GM12878 (cell line): Measurements from ENCODE around the gene ADAMTS18. TPM values are rescaled to one million over a fixed set of nuclear protein-coding genes. Genes with fewer than 3 reads are reported as not detected.

Source experiments
- ATAC-seq: fragments of 200-7000 bp; cut with Tn5 transposase; 3 replicates; pipeline ENCODE4 v1.9.1; 2020; ENCODE audit warnings: mild to moderate bottlenecking, moderate library complexity
- BruUV-seq: library from RNA; stranded (reverse); fragments of 400-500 nt; replicated peaks from 2 replicates; lab custom pipeline; 2021; lab: Mats Ljungman, UMichigan
- CTCF ChIA-PET: fragments of 300-600 bp; sonication (Branson Sonifier 250); formaldehyde crosslinking; extraction: SDS; loops from one replicate; lab custom pipeline; 2021; ENCODE audit warnings: inconsistent platforms; lab: Yijun Ruan, JAX
- POLR2A ChIA-PET: fragments of 350-600 bp; formaldehyde crosslinking; extraction: SDS; loops from one replicate; lab custom pipeline; 2021; ENCODE audit warnings: inconsistent platforms; lab: Charles Lee
- RAD21 ChIA-PET: fragments of 300-600 bp; sonication (Branson Sonifier 250); formaldehyde crosslinking; loops from one replicate; lab custom pipeline; 2023; ENCODE audit warnings: antibody characterized with exemption; ENCODE audit not compliant: unreplicated experiment; lab: Charles Lee
- SMC1A ChIA-PET: fragments of 300-600 bp; sonication (Branson Sonifier 250); formaldehyde crosslinking; loops from one replicate; lab custom pipeline; 2023; ENCODE audit not compliant: unreplicated experiment, uncharacterized antibody; lab: Charles Lee
- DNase-seq: peaks from one replicate; pipeline ENCODE4 v3.0.0-alpha.2; 2011; ENCODE audit warnings: low read depth, low spot score
- FAIRE-seq: peaks from 3 replicates; lab custom pipeline; 2011; peaks lifted over from hg19 to GRCh38; lab: Jason Lieb, UNC
- H2AFZ ChIP-seq: 2 replicates; pipeline ENCODE4 v1.6.0; 2011; ENCODE audit warnings: low read depth, low read length, control low read depth; ENCODE audit not compliant: control insufficient read depth
- H3K27ac ChIP-seq: 2 replicates; pipeline ENCODE4 v1.5.1; 2011; ENCODE audit warnings: control low read depth; ENCODE audit not compliant: control insufficient read depth, insufficient read depth
- H3K27me3 ChIP-seq, 2 experiments: replicated peaks in 1 of 2; 2 replicates each; pipeline versions ENCODE4 v1.6.0 to v1.6.1; 2011; ENCODE audit warnings: low read length in 1 of 2; ENCODE audit not compliant: control insufficient read depth in 2 of 2, insufficient read depth in 2 of 2
- H3K36me3 ChIP-seq, 2 experiments: 2 replicates each; pipeline ENCODE4 v1.5.1; 2011; ENCODE audit warnings: low read length in 1 of 2; ENCODE audit not compliant: control insufficient read depth in 2 of 2, insufficient read depth in 2 of 2
- H3K4me1 ChIP-seq: 2 replicates; pipeline ENCODE4 v1.6.1; 2011; ENCODE audit warnings: mild to moderate bottlenecking, low read length, moderate library complexity, mixed read lengths; ENCODE audit not compliant: control insufficient read depth, insufficient read depth
- H3K4me2 ChIP-seq: 2 replicates; pipeline ENCODE4 v1.6.0; 2011; ENCODE audit warnings: control low read depth; ENCODE audit not compliant: control insufficient read depth, insufficient read depth
- H3K4me3 ChIP-seq: fragments of 200-600 bp; sonication (generic); 2 replicates; pipeline ENCODE4 v1.5.1; 2016
- H3K79me2 ChIP-seq: 2 replicates; pipeline ENCODE4 v1.6.0; 2011; ENCODE audit warnings: low read length; ENCODE audit not compliant: control insufficient read depth, insufficient read depth
- H3K9ac ChIP-seq: 2 replicates; pipeline ENCODE4 v1.8.0; 2011; ENCODE audit warnings: low read length, control low read depth, mixed read lengths; ENCODE audit not compliant: control insufficient read depth, insufficient read depth
- H3K9me3 ChIP-seq: replicated peaks from 3 replicates; pipeline ENCODE4 v1.5.1; 2011; ENCODE audit warnings: mild to moderate bottlenecking, low read length; ENCODE audit not compliant: control insufficient read depth, insufficient read depth
- H4K20me1 ChIP-seq: 2 replicates; pipeline ENCODE4 v1.6.0; 2011; ENCODE audit not compliant: control insufficient read depth, insufficient read depth
- ATF7 ChIP-seq: fragments of 450-650 bp; IDR thresholded peaks from 2 replicates; pipeline ENCODE4 v1.6.1; 2016; ENCODE audit warnings: low read depth, mild to moderate bottlenecking
- EED ChIP-seq: sonication (generic); IDR thresholded peaks from 2 replicates; pipeline ENCODE4 v1.6.1; 2016; ENCODE audit warnings: antibody characterized with exemption, low read depth
- IKZF2 ChIP-seq, 2 experiments: fragments of 450-650 bp; IDR thresholded peaks; 2 replicates each; pipeline ENCODE4 v1.6.1; 2017; ENCODE audit warnings: mild to moderate bottlenecking in 2 of 2, moderate library complexity in 2 of 2
- LARP7 ChIP-seq: fragments of 450-650 bp; IDR thresholded peaks from 2 replicates; pipeline ENCODE4 v1.6.1; 2017; ENCODE audit warnings: mild to moderate bottlenecking
- MTA2 ChIP-seq: fragments of 450-650 bp; IDR thresholded peaks from 2 replicates; pipeline ENCODE4 v1.6.1; 2016; ENCODE audit warnings: low read depth, mild to moderate bottlenecking, moderate library complexity
- NBN ChIP-seq: fragments of 450-650 bp; IDR thresholded peaks from 2 replicates; pipeline ENCODE4 v1.6.1; 2016
- REST ChIP-seq: IDR thresholded peaks from 2 replicates; pipeline ENCODE4 v1.6.1; 2012; ENCODE audit warnings: mild to moderate bottlenecking, low read depth, low read length
- SREBF1 ChIP-seq: IDR thresholded peaks from 2 replicates; pipeline ENCODE4 v1.6.1; 2012; ENCODE audit warnings: mild to moderate bottlenecking, low read length
- STAT3 ChIP-seq: IDR thresholded peaks from 2 replicates; pipeline ENCODE4 v1.6.1; 2011; ENCODE audit warnings: low read depth, low read length, improper control_type of control experiment
- TARDBP ChIP-seq: IDR thresholded peaks from 2 replicates; pipeline ENCODE4 v1.6.1; 2016; ENCODE audit warnings: borderline replicate concordance
- ZBED1 ChIP-seq: IDR thresholded peaks from 2 replicates; pipeline ENCODE4 v1.6.1; 2016; ENCODE audit warnings: borderline replicate concordance
- ZNF207 ChIP-seq: fragments of 450-650 bp; IDR thresholded peaks from 2 replicates; pipeline ENCODE4 v1.6.1; 2014; ENCODE audit warnings: antibody characterized with exemption, mild to moderate bottlenecking, borderline replicate concordance
- ZNF217 ChIP-seq: fragments of 450-650 bp; IDR thresholded peaks from 2 replicates; pipeline ENCODE4 v1.6.1; 2017; ENCODE audit warnings: antibody characterized with exemption, mild to moderate bottlenecking
- in situ Hi-C: fragments of 300-500 bp; cut with MboI; formaldehyde crosslinking; loops from 9 replicates; pipeline ENCODE4 v1.14.3; 2018; ENCODE audit warnings: mixed read lengths
- intact Hi-C: fragments of 100-400 bp; cut with micrococcal nuclease; formaldehyde crosslinking; loops from one replicate; pipeline ENCODE4 v1.14.2; 2022; ENCODE audit not compliant: unreplicated experiment
- polyA plus RNA-seq, 11 experiments: library from polyadenylated mRNA; depleted of rRNA in 4 of 11; unstranded in 6 of 11; stranded (reverse) in 5 of 11; fragments of >200 nt; fragmentation: Nextera tagmentation in 4 of 11; fragmentation: Illumina TruSeq in 1 of 11; extraction: Ambion mirVana in 4 of 11; extraction: Trizol in 1 of 11; gene quantifications; 1 replicate in 1 of 11; 2 replicates in 10 of 11; pipeline versions ENCODE4 v1.2.1 to v1.2.3, GENCODE V29; 2011 to 2016; ENCODE audit warnings: inconsistent platforms in 2 of 11, missing spikeins in 2 of 11, low read depth in 1 of 11
- total RNA-seq, 4 experiments: library from RNA; depleted of rRNA in 3 of 4; stranded (reverse); fragments of >200 nt in 3 of 4; fragmentation: Illumina TruSeq in 1 of 4; extraction: Trizol in 1 of 4; gene quantifications; 2 replicates each; pipeline versions ENCODE4 v1.2.1 to v1.2.3, GENCODE V29; 2013 to 2021

The ADAMTS18 gene
- total and polyA plus RNA-seq, 10 of the 15 experiments (the other 5 are each of a cell fraction or from before 2014, with no cell fraction given), result not detected

GRCh38 chr16:77470851-77471250 lies 36.0 kb upstream of the ADAMTS18 start:
- Histone ChIP-seq H3K27ac (no peak overlapping the region), H4K20me1 (no peaks in the 10 kb centered on the region), H3K9ac (no peak overlapping the region), H3K36me3 (no peaks in the 10 kb centered on the region), H3K4me2 (no peak overlapping the region), H3K9me3 (no peaks in the 10 kb centered on the region), H2AFZ (no peak overlapping the region), H3K4me1 (no peaks in the 10 kb centered on the region), H3K4me3 (no peak overlapping the region), H3K79me2 (no peaks in the 10 kb centered on the region), H3K27me3 (no peaks in the 10 kb centered on the region)
- SMC1A ChIA-PET, result interaction anchor here (0.7 kb wide), 1 partner anchor 8 kb away, joined by 3 read pairs; no protein-coding TSS in a partner anchor
- TF ChIP-seq REST (no peak), NBN (no peak), SREBF1 (no peak), LARP7 (no peak), ZNF217 (no peak), STAT3 (no peak), MTA2 (no peak), ATF7 (no peak), EED (no peak), IKZF2 (IDR thresholded peaks at IDR 0.05) (no peak), ZNF207 (no peak), ZBED1 (no peak), TARDBP (no peak)
- BruUV-seq, result no TSS peak
- no peak for FAIRE-seq
- ATAC-seq, result no peak
- no peak for DNase-seq
- intact Hi-C loops (no loop called here), in situ Hi-C loops (no loop called here)
- CTCF ChIA-PET, result no interaction called here
- RAD21 ChIA-PET, result no interaction called here
- POLR2A ChIA-PET, result no interaction called here
